Endodermal cell (in vitro differentiated cells): ENCODE results near the gene TIGAR. TPM values are rescaled to one million over a fixed set of nuclear protein-coding genes. Genes with fewer than 3 reads are reported as not detected.

ENCODE experiments used
- DNase-seq: peaks from one replicate; pipeline ENCODE4 v3.0.0-alpha.2; 2017
- H3K27ac ChIP-seq: 2 replicates; pipeline ENCODE4 v1.5.1; 2013; ENCODE audit warnings: mild to moderate bottlenecking, low read depth, low read length, moderate library complexity
- H3K27me3 ChIP-seq: 2 replicates; pipeline ENCODE4 v1.6.1; 2013; ENCODE audit warnings: mild to moderate bottlenecking, low read length, moderate library complexity; ENCODE audit not compliant: insufficient read depth, control insufficient read depth, poor library complexity, severe bottlenecking
- H3K36me3 ChIP-seq: 2 replicates; pipeline ENCODE4 v1.7.0; 2013; ENCODE audit warnings: mild to moderate bottlenecking, low read length, moderate library complexity; ENCODE audit not compliant: control insufficient read depth, insufficient read depth
- H3K4me1 ChIP-seq: one replicate; pipeline ENCODE4 v1.7.0; 2013; ENCODE audit warnings: low read length; ENCODE audit not compliant: control insufficient read depth, insufficient read depth
- H3K4me3 ChIP-seq: 2 replicates; pipeline ENCODE4 v1.5.1; 2013; ENCODE audit warnings: mild to moderate bottlenecking, low read length, moderate library complexity
- H3K9ac ChIP-seq: 2 replicates; pipeline ENCODE4 v1.6.1; 2013; ENCODE audit warnings: mild to moderate bottlenecking, low read length, moderate library complexity; ENCODE audit not compliant: poor library complexity, severe bottlenecking; ENCODE audit errors: extremely low read depth
- H3K9me3 ChIP-seq: 2 replicates; pipeline ENCODE4 v1.6.1; 2013; ENCODE audit warnings: mild to moderate bottlenecking, low read length, moderate library complexity; ENCODE audit not compliant: control insufficient read depth
- H3K27ac Mint-ChIP-seq: 2 replicates; pipeline ENCODE4 v1.8.0; 2020; ENCODE audit warnings: mixed read lengths
- H3K27me3 Mint-ChIP-seq: 2 replicates; pipeline ENCODE4 v1.8.0; 2021; ENCODE audit warnings: mild to moderate bottlenecking, mixed read lengths; ENCODE audit not compliant: insufficient read depth
- H3K36me3 Mint-ChIP-seq: 2 replicates; pipeline ENCODE4 v1.8.0; 2020; ENCODE audit warnings: low read depth, mixed read lengths
- H3K4me1 Mint-ChIP-seq: 2 replicates; pipeline ENCODE4 v1.8.0; 2020; ENCODE audit warnings: mixed read lengths
- H3K4me3 Mint-ChIP-seq: 2 replicates; pipeline ENCODE4 v1.8.0; 2020; ENCODE audit warnings: mild to moderate bottlenecking, moderate library complexity, mixed read lengths
- H3K9me3 Mint-ChIP-seq: 2 replicates; pipeline ENCODE4 v1.8.0; 2020; ENCODE audit warnings: mild to moderate bottlenecking, mixed read lengths
- WGBS, 2 experiments: methylation state at CpG; one replicate each; pipeline versions ENCODE4 v1.1.5 to v1.1.7; 2013; ENCODE audit warnings: missing lambda C conversion rate in 2 of 2, mixed read lengths in 1 of 2; ENCODE audit not compliant: insufficient coverage in 1 of 2, insufficient read length in 1 of 2; 5-methylcytosine and 5-hydroxymethylcytosine counted together
- total RNA-seq, 2 donors: library from RNA; stranded (reverse); fragmentation: NEBNext Ultra II Directional in 1 of 2; extraction: Animal tissue kit (Norgen Biotek cat#: 25700) in 1 of 2; gene quantifications; 2 replicates in 1 of 2; 3 replicates in 1 of 2; pipeline ENCODE4 v1.2.1, GENCODE V29; 2021
- TF ChIP-seq, protein P1 (sequence below): fragments of 200-600 bp; sonication (generic); conservative IDR thresholded peaks from 2 replicates; pipeline ENCODE4 v1.5.0; 2021; ENCODE audit warnings: antibody characterized with exemption, mild to moderate bottlenecking

The TIGAR gene
- total RNA-seq, 2 donors from 2014 or later: 19.2 to 41.3 TPM

DNA sequence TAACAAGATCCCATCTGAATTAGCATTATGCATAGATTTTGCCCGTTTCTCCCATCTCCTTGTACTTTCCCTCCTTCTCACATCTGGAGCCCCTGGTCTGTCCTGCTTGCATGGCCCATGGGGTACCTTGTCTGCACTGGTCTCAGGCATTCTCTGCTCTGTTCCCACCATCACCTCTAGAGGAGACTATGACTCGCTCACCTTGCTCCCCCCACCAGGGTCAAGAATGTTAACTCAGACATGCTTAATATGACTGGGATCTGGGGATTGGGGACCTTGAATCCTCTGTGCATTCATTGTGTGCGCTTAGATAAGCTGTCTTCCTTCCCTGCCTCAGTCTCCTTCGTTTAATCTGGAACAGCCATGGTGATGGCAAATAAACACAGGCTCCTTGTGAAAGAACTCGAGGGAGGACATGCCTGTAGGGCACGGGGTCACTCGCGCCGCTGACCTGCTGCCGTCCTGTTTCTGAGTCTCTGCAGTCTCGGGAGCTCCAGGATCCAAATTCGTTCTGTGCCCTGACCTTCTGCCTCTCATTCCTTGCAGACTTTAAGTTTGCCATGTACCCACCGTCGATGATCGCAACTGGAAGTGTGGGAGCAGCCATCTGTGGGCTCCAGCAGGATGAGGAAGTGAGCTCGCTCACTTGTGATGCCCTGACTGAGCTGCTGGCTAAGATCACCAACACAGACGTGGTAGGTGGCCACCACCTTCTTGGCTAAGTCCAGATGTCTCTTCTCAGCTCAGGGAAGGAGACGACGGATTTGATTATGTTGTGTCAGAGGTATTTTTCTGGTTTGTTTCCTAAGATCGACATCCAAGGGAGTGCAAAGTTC is 32.5 kb upstream of the TIGAR start:
- peak overlapping the region; percentile 83 for H3K27ac ChIP-seq
- Mint-ChIP-seq H3K9me3 (no peaks in the 10 kb centered on the region), H3K4me3 (no peak overlapping the region), H3K36me3 (peaks cover 94% of the 10 kb centered on the region), H3K4me1 (peaks cover 11% of the 10 kb centered on the region), H3K27me3 (no peaks in the 10 kb centered on the region), H3K27ac (no peak overlapping the region)
- H3K9ac ChIP-seq: no peak overlapping the region
- no peaks in the 10 kb centered on the region for H3K27me3 ChIP-seq
- H3K36me3 ChIP-seq: peaks cover 59% of the 10 kb centered on the region
- 91% methylated on average over 17 to 20 of the region's 20 CpGs for WGBS, 2 experiments
- DNase-seq: peak; percentile 48
- TF ChIP-seq, protein P1, sequence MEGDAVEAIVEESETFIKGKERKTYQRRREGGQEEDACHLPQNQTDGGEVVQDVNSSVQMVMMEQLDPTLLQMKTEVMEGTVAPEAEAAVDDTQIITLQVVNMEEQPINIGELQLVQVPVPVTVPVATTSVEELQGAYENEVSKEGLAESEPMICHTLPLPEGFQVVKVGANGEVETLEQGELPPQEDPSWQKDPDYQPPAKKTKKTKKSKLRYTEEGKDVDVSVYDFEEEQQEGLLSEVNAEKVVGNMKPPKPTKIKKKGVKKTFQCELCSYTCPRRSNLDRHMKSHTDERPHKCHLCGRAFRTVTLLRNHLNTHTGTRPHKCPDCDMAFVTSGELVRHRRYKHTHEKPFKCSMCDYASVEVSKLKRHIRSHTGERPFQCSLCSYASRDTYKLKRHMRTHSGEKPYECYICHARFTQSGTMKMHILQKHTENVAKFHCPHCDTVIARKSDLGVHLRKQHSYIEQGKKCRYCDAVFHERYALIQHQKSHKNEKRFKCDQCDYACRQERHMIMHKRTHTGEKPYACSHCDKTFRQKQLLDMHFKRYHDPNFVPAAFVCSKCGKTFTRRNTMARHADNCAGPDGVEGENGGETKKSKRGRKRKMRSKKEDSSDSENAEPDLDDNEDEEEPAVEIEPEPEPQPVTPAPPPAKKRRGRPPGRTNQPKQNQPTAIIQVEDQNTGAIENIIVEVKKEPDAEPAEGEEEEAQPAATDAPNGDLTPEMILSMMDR: no peak
- no peaks in the 10 kb centered on the region for H3K9me3 ChIP-seq
- no peak overlapping the region for H3K4me3 ChIP-seq
- no peaks in the 10 kb centered on the region for H3K4me1 ChIP-seq

DNA sequence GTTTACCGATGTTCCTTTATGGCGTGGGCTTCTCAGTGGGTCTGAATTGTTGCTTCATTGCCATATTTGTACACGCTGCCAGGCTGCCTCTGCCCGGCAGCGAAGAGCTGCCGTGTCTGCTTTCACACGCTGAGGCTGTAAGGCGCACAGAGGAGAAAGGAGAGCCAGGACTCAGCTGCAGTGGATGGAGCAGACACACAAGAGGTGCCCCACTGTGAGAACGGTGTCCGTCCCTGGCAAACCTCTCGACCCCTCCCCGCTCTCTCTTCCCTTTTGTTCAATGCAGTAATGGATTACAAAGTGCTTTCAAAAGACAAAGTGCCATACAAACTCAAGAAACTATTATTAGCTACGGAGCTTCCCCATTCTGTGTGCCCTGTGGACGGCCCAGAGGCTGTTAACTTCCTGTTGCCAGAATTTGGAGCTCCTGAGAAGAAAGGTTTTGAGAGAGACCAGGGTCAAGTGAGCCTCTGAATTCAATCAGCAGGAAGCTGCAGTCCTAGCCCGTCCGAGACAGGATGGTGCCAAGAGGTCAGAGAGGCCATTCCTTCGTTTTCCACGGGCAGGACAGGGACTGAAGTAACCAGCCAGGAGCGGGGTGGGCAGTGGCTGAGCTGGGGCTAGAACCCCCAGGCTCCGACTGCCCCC is 31.7 kb upstream of the TIGAR start:
- peaks cover 93% of the 10 kb centered on the region for H3K36me3 Mint-ChIP-seq
- peaks cover 61% of the 10 kb centered on the region for H3K36me3 ChIP-seq

DNA sequence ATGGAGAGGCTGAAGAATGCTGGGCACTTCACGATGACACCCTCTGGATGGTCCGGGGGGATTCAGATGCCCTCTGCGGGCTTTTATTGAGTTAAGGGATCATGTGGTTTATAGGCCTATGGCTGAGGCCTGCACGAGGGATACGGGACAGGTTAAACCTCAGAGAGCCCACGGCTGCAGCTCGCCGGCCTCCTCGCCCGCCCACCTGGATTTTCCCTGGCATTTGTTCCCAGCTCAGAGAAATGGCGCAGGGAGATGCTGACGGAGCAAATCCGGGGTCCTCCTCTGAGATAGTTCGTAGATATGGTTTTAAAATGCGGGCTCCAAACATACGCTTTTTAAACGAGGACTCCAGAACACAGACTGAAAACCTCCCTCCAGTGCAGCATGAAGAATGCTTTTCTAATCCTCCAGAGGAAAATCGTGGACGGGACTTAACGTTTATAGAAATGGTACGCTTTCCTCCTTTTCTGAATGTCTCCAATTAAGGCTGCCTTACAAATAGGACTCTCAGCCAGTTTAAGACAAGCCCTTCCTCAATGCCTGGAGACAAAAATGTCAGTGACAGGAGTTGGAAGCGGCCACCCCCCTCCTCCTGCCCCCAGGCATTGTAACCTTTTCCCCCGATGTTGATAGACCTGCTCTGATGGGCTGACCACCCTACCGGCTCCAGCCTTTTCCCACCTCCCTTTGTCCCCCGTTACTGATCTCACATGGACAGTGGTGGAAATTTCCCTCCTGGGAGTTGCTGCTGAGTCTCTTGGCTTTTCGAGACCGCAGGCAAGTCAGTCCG is 30.8 kb upstream of the TIGAR start:
- peak; percentile 41 for DNase-seq
- H3K36me3 Mint-ChIP-seq: peaks cover 93% of the 10 kb centered on the region

More for the DNA sequence above, 31.7 kb upstream of the TIGAR start:
- no peaks in the 10 kb centered on the region for H3K4me1 ChIP-seq
- no peak overlapping the region for H3K9ac ChIP-seq
- TF ChIP-seq, protein P1: no peak
- 66 to 86% methylated on average over 13 to 20 of the region's 20 CpGs for WGBS, 2 experiments
- no peaks in the 10 kb centered on the region for H3K9me3 Mint-ChIP-seq
- no peak overlapping the region for H3K4me3 Mint-ChIP-seq
- no peaks in the 10 kb centered on the region for H3K27me3 ChIP-seq
- no peaks in the 10 kb centered on the region for H3K9me3 ChIP-seq
- peak overlapping the region; percentile 25 for H3K27ac Mint-ChIP-seq
- DNase-seq: peak; percentile 47
- no peaks in the 10 kb centered on the region for H3K27me3 Mint-ChIP-seq
- H3K4me3 ChIP-seq: no peak overlapping the region
- peaks cover 14% of the 10 kb centered on the region for H3K4me1 Mint-ChIP-seq
- H3K27ac ChIP-seq: peak overlapping the region; percentile 83

More for the DNA sequence above, 30.8 kb upstream of the TIGAR start:
- H3K4me1 ChIP-seq: no peaks in the 10 kb centered on the region
- Mint-ChIP-seq H3K4me1 (peaks cover 14% of the 10 kb centered on the region), H3K27me3 (no peaks in the 10 kb centered on the region), H3K27ac (no peak overlapping the region), H3K4me3 (no peak overlapping the region), H3K9me3 (no peaks in the 10 kb centered on the region)
- peak overlapping the region; percentile 83 for H3K27ac ChIP-seq
- H3K9me3 ChIP-seq: no peaks in the 10 kb centered on the region
- WGBS, 2 experiments: 84 to 92% methylated on average over 24 to 28 of the region's 28 CpGs
- TF ChIP-seq, protein P1: no peak
- H3K27me3 ChIP-seq: no peaks in the 10 kb centered on the region
- no peak overlapping the region for H3K9ac ChIP-seq
- no peak overlapping the region for H3K4me3 ChIP-seq
- H3K36me3 ChIP-seq: peaks cover 63% of the 10 kb centered on the region
